ENCODE data around the gene ARID4A. TPM values are rescaled to one million over a fixed set of nuclear protein-coding genes. Genes with fewer than 3 reads are reported as not detected.

The ARID4A gene
- total and polyA plus RNA-seq, 4 donors: 25.0 to 38.1 (median 31.1) TPM

GRCh38 chr14:58275527-58276190, 22.7 kb upstream of the ARID4A start:
- no peaks in the 10 kb centered on the region for H3K9me3 ChIP-seq (ENCODE audit: control insufficient read depth, insufficient read depth, low read length)
- WGBS (ENCODE audit: insufficient coverage): no CpG with 5 or more reads among the region's 2 CpGs
- H3K4me1 ChIP-seq (ENCODE audit: control insufficient read depth, insufficient read depth, low read length): no peaks in the 10 kb centered on the region
- no peak overlapping the region for H3K4me3 ChIP-seq (ENCODE audit: low read depth, low read length)
- no peaks in the 10 kb centered on the region for H3K27me3 ChIP-seq (ENCODE audit: control insufficient read depth, insufficient read depth, low read length)
- no peak overlapping the region for H3K27ac ChIP-seq (ENCODE audit: low read depth, low read length)
- peaks cover 29% of the 10 kb centered on the region for H3K36me3 ChIP-seq (ENCODE audit: control insufficient read depth, insufficient read depth, low read length)
- no peak for DNase-seq (ENCODE audit: low read depth in 4 of 6, low spot score in 6 of 6)

GRCh38 chr14:58276208-58276607, 22.1 kb upstream of the ARID4A start:
- Histone ChIP-seq H3K36me3 (ENCODE audit: control insufficient read depth, insufficient read depth, low read length) (peaks cover 28% of the 10 kb centered on the region), H3K27ac (ENCODE audit: low read depth, low read length) (no peak overlapping the region), H3K4me3 (ENCODE audit: low read depth, low read length) (no peak overlapping the region), H3K27me3 (ENCODE audit: control insufficient read depth, insufficient read depth, low read length) (no peaks in the 10 kb centered on the region), H3K9me3 (ENCODE audit: control insufficient read depth, insufficient read depth, low read length) (no peaks in the 10 kb centered on the region), H3K4me1 (ENCODE audit: control insufficient read depth, insufficient read depth, low read length) (no peaks in the 10 kb centered on the region)
- no peak for DNase-seq (ENCODE audit: low read depth in 4 of 6, low spot score in 6 of 6)
- no CpG with 5 or more reads among the region's 1 CpG for WGBS (ENCODE audit: insufficient coverage)

- no peaks in the 10 kb centered on the region for H3K27me3 ChIP-seq (ENCODE audit: control insufficient read depth, insufficient read depth, low read length)
- WGBS (ENCODE audit: insufficient coverage): 100% methylated on average over 5 of the region's 8 CpGs
- no peak overlapping the region for H3K4me3 ChIP-seq (ENCODE audit: low read depth, low read length)
- peaks cover 23% of the 10 kb centered on the region for H3K36me3 ChIP-seq (ENCODE audit: control insufficient read depth, insufficient read depth, low read length)
- no peaks in the 10 kb centered on the region for H3K9me3 ChIP-seq (ENCODE audit: control insufficient read depth, insufficient read depth, low read length)
- no peak overlapping the region for H3K27ac ChIP-seq (ENCODE audit: low read depth, low read length)
- DNase-seq (ENCODE audit: low read depth in 4 of 6, low spot score in 6 of 6): no peak
- peaks cover 3% of the 10 kb centered on the region for H3K4me1 ChIP-seq (ENCODE audit: control insufficient read depth, insufficient read depth, low read length)
These were observed 20.2 kb upstream of the ARID4A start for GRCh38 chr14:58278177-58278576.

- Histone ChIP-seq H3K9me3 (ENCODE audit: control insufficient read depth, insufficient read depth, low read length) (no peaks in the 10 kb centered on the region), H3K4me1 (ENCODE audit: control insufficient read depth, insufficient read depth, low read length) (peaks cover 3% of the 10 kb centered on the region), H3K27ac (ENCODE audit: low read depth, low read length) (peak overlapping the region; percentile 86), H3K36me3 (ENCODE audit: control insufficient read depth, insufficient read depth, low read length) (peaks cover 24% of the 10 kb centered on the region), H3K27me3 (ENCODE audit: control insufficient read depth, insufficient read depth, low read length) (no peaks in the 10 kb centered on the region), H3K4me3 (ENCODE audit: low read depth, low read length) (no peak overlapping the region)
- WGBS (ENCODE audit: insufficient coverage): 38% methylated on average over 2 of the region's 4 CpGs
- peak in 3 of 6 donors; percentile 12 to 68 (median 24) for DNase-seq (ENCODE audit: low read depth in 4 of 6, low spot score in 6 of 6)
These were observed 17.2 kb upstream of the ARID4A start for GRCh38 chr14:58280954-58281787.

- Histone ChIP-seq H3K27me3 (ENCODE audit: control insufficient read depth, insufficient read depth, low read length) (no peaks in the 10 kb centered on the region), H3K4me3 (ENCODE audit: low read depth, low read length) (no peak overlapping the region), H3K4me1 (ENCODE audit: control insufficient read depth, insufficient read depth, low read length) (peaks cover 3% of the 10 kb centered on the region), H3K9me3 (ENCODE audit: control insufficient read depth, insufficient read depth, low read length) (no peaks in the 10 kb centered on the region), H3K36me3 (ENCODE audit: control insufficient read depth, insufficient read depth, low read length) (peaks cover 30% of the 10 kb centered on the region), H3K27ac (ENCODE audit: low read depth, low read length) (peak overlapping the region; percentile 86)
- WGBS (ENCODE audit: insufficient coverage): 86% methylated on average over 1 of the region's 3 CpGs
- DNase-seq (ENCODE audit: low read depth in 4 of 6, low spot score in 6 of 6): no peak
These were observed 16.4 kb upstream of the ARID4A start for GRCh38 chr14:58281969-58282368.

GRCh38 chr14:58282925-58283593, 15.3 kb upstream of the ARID4A start:
- Histone ChIP-seq H3K4me3 (ENCODE audit: low read depth, low read length) (no peak overlapping the region), H3K27ac (ENCODE audit: low read depth, low read length) (no peak overlapping the region), H3K36me3 (ENCODE audit: control insufficient read depth, insufficient read depth, low read length) (peaks cover 20% of the 10 kb centered on the region), H3K4me1 (ENCODE audit: control insufficient read depth, insufficient read depth, low read length) (peaks cover 3% of the 10 kb centered on the region), H3K27me3 (ENCODE audit: control insufficient read depth, insufficient read depth, low read length) (no peaks in the 10 kb centered on the region), H3K9me3 (ENCODE audit: control insufficient read depth, insufficient read depth, low read length) (no peaks in the 10 kb centered on the region)
- no CpG with 5 or more reads among the region's 4 CpGs for WGBS (ENCODE audit: insufficient coverage)
- DNase-seq (ENCODE audit: low read depth in 4 of 6, low spot score in 6 of 6): no peak

- Histone ChIP-seq H3K4me1 (ENCODE audit: control insufficient read depth, insufficient read depth, low read length) (peaks cover 3% of the 10 kb centered on the region), H3K27me3 (ENCODE audit: control insufficient read depth, insufficient read depth, low read length) (no peaks in the 10 kb centered on the region), H3K4me3 (ENCODE audit: low read depth, low read length) (no peak overlapping the region), H3K36me3 (ENCODE audit: control insufficient read depth, insufficient read depth, low read length) (peaks cover 16% of the 10 kb centered on the region), H3K9me3 (ENCODE audit: control insufficient read depth, insufficient read depth, low read length) (no peaks in the 10 kb centered on the region), H3K27ac (ENCODE audit: low read depth, low read length) (no peak overlapping the region)
- DNase-seq (ENCODE audit: low read depth in 4 of 6, low spot score in 6 of 6): no peak
These were observed 14.6 kb upstream of the ARID4A start for GRCh38 chr14:58283730-58284129.

GRCh38 chr14:58285132-58285531, 13.2 kb upstream of the ARID4A start:
- H3K36me3 ChIP-seq (ENCODE audit: control insufficient read depth, insufficient read depth, low read length): peaks cover 12% of the 10 kb centered on the region

GRCh38 chr14:58287607-58288042, 10.7 kb upstream of the ARID4A start:
- Histone ChIP-seq H3K9me3 (ENCODE audit: control insufficient read depth, insufficient read depth, low read length) (no peaks in the 10 kb centered on the region), H3K4me1 (ENCODE audit: control insufficient read depth, insufficient read depth, low read length) (no peaks in the 10 kb centered on the region), H3K36me3 (ENCODE audit: control insufficient read depth, insufficient read depth, low read length) (peaks cover 21% of the 10 kb centered on the region), H3K4me3 (ENCODE audit: low read depth, low read length) (no peak overlapping the region), H3K27ac (ENCODE audit: low read depth, low read length) (no peak overlapping the region), H3K27me3 (ENCODE audit: control insufficient read depth, insufficient read depth, low read length) (no peaks in the 10 kb centered on the region)
- no peak for DNase-seq (ENCODE audit: low read depth in 4 of 6, low spot score in 6 of 6)
- WGBS (ENCODE audit: insufficient coverage): 76% methylated on average over 3 of the region's 3 CpGs

More at GRCh38 chr14:58285132-58285531, 13.2 kb upstream of the ARID4A start:
- WGBS (ENCODE audit: insufficient coverage): 100% methylated on average over 3 of the region's 4 CpGs
- DNase-seq (ENCODE audit: low read depth in 4 of 6, low spot score in 6 of 6): no peak
- Histone ChIP-seq H3K27ac (ENCODE audit: low read depth, low read length) (no peak overlapping the region), H3K4me3 (ENCODE audit: low read depth, low read length) (no peak overlapping the region), H3K9me3 (ENCODE audit: control insufficient read depth, insufficient read depth, low read length) (no peaks in the 10 kb centered on the region), H3K4me1 (ENCODE audit: control insufficient read depth, insufficient read depth, low read length) (peaks cover 3% of the 10 kb centered on the region), H3K27me3 (ENCODE audit: control insufficient read depth, insufficient read depth, low read length) (no peaks in the 10 kb centered on the region)
